HepG2 (cell line): ENCODE results near the gene STOM. TPM values are rescaled to one million over a fixed set of nuclear protein-coding genes. Genes with fewer than 3 reads are reported as not detected.

Experiments
- FOXC1 ChIP-seq: sonication (generic); formaldehyde crosslinking; IDR thresholded peaks from 2 replicates; pipeline ENCODE4 v1.8.0; 2022; ENCODE audit warnings: mild to moderate bottlenecking, missing genetic modification reagents, borderline replicate concordance
- HMG20A ChIP-seq: IDR thresholded peaks from 2 replicates; pipeline ENCODE4 v1.6.1; 2016; ENCODE audit warnings: borderline replicate concordance
- HNRNPUL1 ChIP-seq: fragments of 200-400 bp; formaldehyde crosslinking; IDR thresholded peaks from 2 replicates; pipeline ENCODE4 v1.6.1; 2017; ENCODE audit warnings: low read depth, mild to moderate bottlenecking, low read length, moderate library complexity
- KLF16 ChIP-seq, 2 experiments: sonication (generic) in 1 of 2; formaldehyde crosslinking in 1 of 2; IDR thresholded peaks; 2 replicates each; pipeline versions ENCODE4 v1.6.1 to v1.8.0; 2016 to 2023; ENCODE audit warnings: missing genetic modification reagents in 2 of 2, missing compliant biosample characterization in 1 of 2
- MIXL1 ChIP-seq: IDR thresholded peaks from 2 replicates; pipeline ENCODE4 v1.6.1; 2016
- SSRP1 ChIP-seq: IDR thresholded peaks from 2 replicates; pipeline ENCODE4 v1.6.1; 2016; ENCODE audit warnings: control low read depth
- TERF1 ChIP-seq: sonication (generic); formaldehyde crosslinking; IDR thresholded peaks from 2 replicates; pipeline ENCODE4 v1.8.0; 2022; ENCODE audit warnings: mild to moderate bottlenecking, missing genetic modification reagents, moderate library complexity
- TGIF2 ChIP-seq: IDR thresholded peaks from 2 replicates; pipeline ENCODE4 v1.6.1; 2016; ENCODE audit warnings: control low read depth, missing compliant biosample characterization
- THAP11 ChIP-seq: IDR thresholded peaks from 2 replicates; pipeline ENCODE4 v1.6.1; 2016; ENCODE audit warnings: missing biosample characterization, missing genetic modification reagents
- ZNF12 ChIP-seq: sonication (generic); formaldehyde crosslinking; IDR thresholded peaks from 2 replicates; pipeline ENCODE4 v1.5.0; 2020; ENCODE audit warnings: missing genetic modification reagents
- ZNF207 ChIP-seq: fragments of 450-650 bp; IDR thresholded peaks from 2 replicates; pipeline ENCODE4 v1.6.1; 2016; ENCODE audit warnings: antibody characterized with exemption, borderline replicate concordance
- ZNF30 ChIP-seq: sonication (generic); formaldehyde crosslinking; IDR thresholded peaks from 2 replicates; pipeline ENCODE4 v1.5.0; 2020; ENCODE audit warnings: mild to moderate bottlenecking, missing genetic modification reagents
- ZNF34 ChIP-seq: sonication (generic); formaldehyde crosslinking; IDR thresholded peaks from 2 replicates; pipeline ENCODE4 v1.4.0; 2020; ENCODE audit warnings: mild to moderate bottlenecking, missing genetic modification reagents, borderline replicate concordance
- ZNF615 ChIP-seq: sonication (generic); formaldehyde crosslinking; IDR thresholded peaks from 2 replicates; pipeline ENCODE4 v1.5.0; 2020; ENCODE audit warnings: mild to moderate bottlenecking, missing genetic modification reagents, borderline replicate concordance
- polyA plus RNA-seq, 8 experiments: library from polyadenylated mRNA; depleted of rRNA in 3 of 8; stranded (reverse) in 7 of 8; unstranded in 1 of 8; fragments of >200 nt; fragmentation: Illumina TruSeq in 4 of 8; extraction: Trizol in 4 of 8; gene quantifications; 2 replicates each; pipeline versions ENCODE4 v1.2.1 to v1.2.3, GENCODE V29; 2011 to 2016; ENCODE audit warnings: low read depth in 4 of 8, missing spikeins in 1 of 8, mixed read lengths in 1 of 8; ENCODE audit not compliant: insufficient read depth in 1 of 8
- total RNA-seq, 5 experiments: library from RNA; depleted of rRNA; stranded (reverse); fragments of >200 nt; fragmentation: Illumina TruSeq; extraction: Trizol; gene quantifications; 2 replicates each; pipeline ENCODE4 v1.2.3, GENCODE V29; 2016; ENCODE audit warnings: low read depth in 1 of 5
- TF ChIP-seq, protein P1 (sequence below): sonication (generic); formaldehyde crosslinking; IDR thresholded peaks from 2 replicates; pipeline ENCODE4 v1.5.0; 2020; ENCODE audit warnings: mild to moderate bottlenecking, low read depth, missing genetic modification reagents, borderline replicate concordance
- TF ChIP-seq, protein P2 (sequence below), 2 experiments: sonication (generic) in 1 of 2; formaldehyde crosslinking in 1 of 2; IDR thresholded peaks; 2 replicates each; pipeline versions ENCODE4 v1.5.1 to v1.6.1; 2011 to 2020; ENCODE audit warnings: borderline replicate concordance in 1 of 2, low read depth in 1 of 2, low read length in 1 of 2, mild to moderate bottlenecking in 1 of 2, missing genetic modification reagents in 1 of 2, moderate library complexity in 1 of 2
- TF ChIP-seq, protein P3 (sequence below), 2 experiments: sonication (generic) in 1 of 2; formaldehyde crosslinking in 1 of 2; IDR thresholded peaks; 2 replicates each; pipeline versions ENCODE4 v1.4.0 to v1.6.1; 2018 to 2020; ENCODE audit warnings: missing genetic modification reagents in 2 of 2, borderline replicate concordance in 1 of 2, low read depth in 1 of 2, mild to moderate bottlenecking in 1 of 2, missing biosample characterization in 1 of 2
- TF ChIP-seq, protein P4 (sequence below): sonication (generic); formaldehyde crosslinking; IDR thresholded peaks from 2 replicates; pipeline ENCODE4 v1.5.1; 2020; ENCODE audit warnings: missing genetic modification reagents, mild to moderate bottlenecking, borderline replicate concordance
- TF ChIP-seq, protein P5 (sequence below): sonication (generic); formaldehyde crosslinking; IDR thresholded peaks from 2 replicates; pipeline ENCODE4 v1.4.0; 2020; ENCODE audit warnings: missing genetic modification reagents, low read depth, mild to moderate bottlenecking, borderline replicate concordance

Gene STOM
- total and polyA plus RNA-seq, 2 of the 13 experiments (the other 11 are each of a cell fraction or from before 2014, with no cell fraction given) = 43.6 to 165 TPM

DNA sequence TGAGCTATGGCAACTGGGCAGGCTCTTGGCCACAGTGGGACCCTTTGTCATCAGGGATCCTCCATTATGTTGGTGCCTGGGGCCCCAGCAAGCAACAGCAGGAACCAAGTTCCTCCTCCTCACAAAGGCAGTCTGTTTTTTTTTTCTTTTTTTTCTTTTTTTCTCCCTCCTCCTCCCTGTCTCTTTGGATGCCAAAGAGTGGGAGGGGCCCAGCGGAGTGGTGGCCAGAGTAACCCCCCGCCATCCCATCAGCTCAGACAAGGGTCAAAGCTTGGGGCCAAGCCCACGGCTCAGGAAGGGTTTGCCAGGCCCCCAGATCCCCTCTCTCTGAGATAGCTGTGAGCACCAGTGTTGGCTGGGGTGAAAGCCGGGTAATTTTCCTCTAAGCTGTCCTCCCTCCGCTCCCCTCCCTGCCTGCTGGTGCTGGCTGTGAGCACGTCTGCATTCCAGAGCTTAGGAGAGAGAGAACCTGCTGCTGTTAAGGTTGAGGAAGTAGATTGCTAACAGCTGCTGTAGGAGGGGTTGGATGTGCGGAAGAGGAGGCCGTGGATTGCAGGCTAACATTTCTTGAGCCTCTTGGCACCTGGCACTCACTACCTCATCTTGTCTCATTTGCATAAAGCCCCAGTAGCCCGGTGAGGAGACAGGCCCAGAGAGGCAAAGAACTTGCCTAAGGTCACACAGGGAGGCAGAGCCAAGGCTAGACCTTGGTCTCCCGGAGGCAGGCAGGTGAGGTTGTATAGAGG lies 80.9 kb downstream of the STOM start (continued):
- TF ChIP-seq, protein P1, sequence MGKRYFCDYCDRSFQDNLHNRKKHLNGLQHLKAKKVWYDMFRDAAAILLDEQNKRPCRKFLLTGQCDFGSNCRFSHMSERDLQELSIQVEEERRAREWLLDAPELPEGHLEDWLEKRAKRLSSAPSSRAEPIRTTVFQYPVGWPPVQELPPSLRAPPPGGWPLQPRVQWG (CRISPR knock-in tag) = no peak
- TF ChIP-seq KLF16 (CRISPR knock-in tag; IDR thresholded peaks at IDR 0.05) (no peak), THAP11 (CRISPR knock-in tag) (no peak), HNRNPUL1 (no peak), ZNF12 (CRISPR knock-in tag) (peak; percentile 8; the same call in 1 of the 2 replicates), HMG20A (CRISPR knock-in tag) (no peak), TGIF2 (CRISPR knock-in tag) (no peak), SSRP1 (CRISPR knock-in tag) (peak; percentile 56; the same call in 1 of the 2 replicates), MIXL1 (0 out of 2 replicates have a peak, but pooled peaks have one; percentile 24), FOXC1 (no peak; the same call in 1 of the 2 replicates), TERF1 (CRISPR knock-in tag) (no peak), ZNF34 (CRISPR knock-in tag) (no peak; the same call in 1 of the 2 replicates), ZNF207 (no peak), ZNF615 (no peak), ZNF30 (CRISPR knock-in tag) (no peak)
- TF ChIP-seq, protein P2, sequence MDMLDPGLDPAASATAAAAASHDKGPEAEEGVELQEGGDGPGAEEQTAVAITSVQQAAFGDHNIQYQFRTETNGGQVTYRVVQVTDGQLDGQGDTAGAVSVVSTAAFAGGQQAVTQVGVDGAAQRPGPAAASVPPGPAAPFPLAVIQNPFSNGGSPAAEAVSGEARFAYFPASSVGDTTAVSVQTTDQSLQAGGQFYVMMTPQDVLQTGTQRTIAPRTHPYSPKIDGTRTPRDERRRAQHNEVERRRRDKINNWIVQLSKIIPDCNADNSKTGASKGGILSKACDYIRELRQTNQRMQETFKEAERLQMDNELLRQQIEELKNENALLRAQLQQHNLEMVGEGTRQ (IDR thresholded peaks at IDR 0.05; ENCODE audit: low read depth, low read length) = no peak
- TF ChIP-seq, protein P2 (CRISPR knock-in tag; IDR thresholded peaks at IDR 0.05; ENCODE audit: borderline replicate concordance) = no peak
- TF ChIP-seq, protein P3, sequence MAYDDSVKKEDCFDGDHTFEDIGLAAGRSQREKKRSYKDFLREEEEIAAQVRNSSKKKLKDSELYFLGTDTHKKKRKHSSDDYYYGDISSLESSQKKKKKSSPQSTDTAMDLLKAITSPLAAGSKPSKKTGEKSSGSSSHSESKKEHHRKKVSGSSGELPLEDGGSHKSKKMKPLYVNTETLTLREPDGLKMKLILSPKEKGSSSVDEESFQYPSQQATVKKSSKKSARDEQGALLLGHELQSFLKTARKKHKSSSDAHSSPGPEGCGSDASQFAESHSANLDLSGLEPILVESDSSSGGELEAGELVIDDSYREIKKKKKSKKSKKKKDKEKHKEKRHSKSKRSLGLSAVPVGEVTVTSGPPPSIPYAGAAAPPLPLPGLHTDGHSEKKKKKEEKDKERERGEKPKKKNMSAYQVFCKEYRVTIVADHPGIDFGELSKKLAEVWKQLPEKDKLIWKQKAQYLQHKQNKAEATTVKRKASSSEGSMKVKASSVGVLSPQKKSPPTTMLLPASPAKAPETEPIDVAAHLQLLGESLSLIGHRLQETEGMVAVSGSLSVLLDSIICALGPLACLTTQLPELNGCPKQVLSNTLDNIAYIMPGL (CRISPR knock-in tag; IDR thresholded peaks at IDR 0.05; ENCODE audit: borderline replicate concordance in 1 of 2, low read depth in 1 of 2) = no peak
- TF ChIP-seq, protein P4, sequence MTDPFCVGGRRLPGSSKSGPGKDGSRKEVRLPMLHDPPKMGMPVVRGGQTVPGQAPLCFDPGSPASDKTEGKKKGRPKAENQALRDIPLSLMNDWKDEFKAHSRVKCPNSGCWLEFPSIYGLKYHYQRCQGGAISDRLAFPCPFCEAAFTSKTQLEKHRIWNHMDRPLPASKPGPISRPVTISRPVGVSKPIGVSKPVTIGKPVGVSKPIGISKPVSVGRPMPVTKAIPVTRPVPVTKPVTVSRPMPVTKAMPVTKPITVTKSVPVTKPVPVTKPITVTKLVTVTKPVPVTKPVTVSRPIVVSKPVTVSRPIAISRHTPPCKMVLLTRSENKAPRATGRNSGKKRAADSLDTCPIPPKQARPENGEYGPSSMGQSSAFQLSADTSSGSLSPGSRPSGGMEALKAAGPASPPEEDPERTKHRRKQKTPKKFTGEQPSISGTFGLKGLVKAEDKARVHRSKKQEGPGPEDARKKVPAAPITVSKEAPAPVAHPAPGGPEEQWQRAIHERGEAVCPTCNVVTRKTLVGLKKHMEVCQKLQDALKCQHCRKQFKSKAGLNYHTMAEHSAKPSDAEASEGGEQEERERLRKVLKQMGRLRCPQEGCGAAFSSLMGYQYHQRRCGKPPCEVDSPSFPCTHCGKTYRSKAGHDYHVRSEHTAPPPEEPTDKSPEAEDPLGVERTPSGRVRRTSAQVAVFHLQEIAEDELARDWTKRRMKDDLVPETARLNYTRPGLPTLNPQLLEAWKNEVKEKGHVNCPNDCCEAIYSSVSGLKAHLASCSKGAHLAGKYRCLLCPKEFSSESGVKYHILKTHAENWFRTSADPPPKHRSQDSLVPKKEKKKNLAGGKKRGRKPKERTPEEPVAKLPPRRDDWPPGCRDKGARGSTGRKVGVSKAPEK = no peak
- TF ChIP-seq, protein P5, sequence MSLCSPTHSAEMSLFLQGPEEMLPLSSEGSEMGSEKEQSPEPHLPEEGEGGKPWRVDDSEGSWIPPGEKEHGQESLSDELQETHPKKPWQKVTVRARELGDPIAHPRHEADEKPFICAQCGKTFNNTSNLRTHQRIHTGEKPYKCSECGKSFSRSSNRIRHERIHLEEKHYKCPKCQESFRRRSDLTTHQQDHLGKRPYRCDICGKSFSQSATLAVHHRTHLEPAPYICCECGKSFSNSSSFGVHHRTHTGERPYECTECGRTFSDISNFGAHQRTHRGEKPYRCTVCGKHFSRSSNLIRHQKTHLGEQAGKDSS = peak; percentile 36; the same call in 1 of the 2 replicates
